Measurements from ENCODE around the gene MOCOS. TPM values are rescaled to one million over a fixed set of nuclear protein-coding genes. Genes with fewer than 3 reads are reported as not detected.

MOCOS gene
- total and polyA plus RNA-seq, 4 donors, result 1.9 to 27.0 (median 17.0) TPM

DNA sequence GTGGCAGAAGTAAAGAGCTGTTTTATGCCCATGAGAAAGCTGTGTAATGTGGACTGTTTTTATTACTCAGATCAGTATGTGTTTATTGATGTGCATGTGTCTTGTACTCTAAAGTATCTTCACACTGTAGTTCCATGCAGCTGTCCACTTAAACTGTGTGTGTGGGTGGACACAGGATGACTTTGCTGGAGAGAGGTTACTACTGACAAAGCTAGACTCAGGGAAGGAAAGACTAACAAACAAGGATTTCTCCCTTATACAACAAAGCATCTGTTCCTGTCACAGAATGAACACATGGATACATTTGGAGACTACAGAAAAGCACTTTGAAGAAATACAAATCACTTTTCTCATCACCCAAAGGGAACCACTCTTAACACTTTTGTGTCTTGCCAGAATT lies 120.2 kb downstream of the MOCOS start:
- no peak overlapping the region for H3K27ac ChIP-seq (ENCODE audit: low read depth in 1 of 2, low read length in 2 of 2)
- no peaks in the 10 kb centered on the region for H3K36me3 ChIP-seq (ENCODE audit: control insufficient read depth in 4 of 4, insufficient read depth in 3 of 4, low read depth in 1 of 4, low read length in 3 of 4)
- no peak overlapping the region for H3K9ac ChIP-seq (ENCODE audit: low read depth in 1 of 2, low read length in 2 of 2)
- H3K4me3 ChIP-seq (ENCODE audit: low read depth in 1 of 3, low read length in 3 of 3), result no peak overlapping the region
- no peaks in the 10 kb centered on the region for H3K4me1 ChIP-seq (ENCODE audit: control insufficient read depth in 4 of 4, insufficient read depth in 4 of 4, low read length in 3 of 4)
- H3K27me3 ChIP-seq (ENCODE audit: control insufficient read depth in 4 of 4, insufficient read depth in 4 of 4, low read length in 3 of 4), result peaks cover 0 to 11% (median 2%) of the 10 kb centered on the region in 4 donors
- no peaks in the 10 kb centered on the region for H3K9me3 ChIP-seq (ENCODE audit: control insufficient read depth in 4 of 4, low read length in 3 of 4)
- no peak for TF ChIP-seq RAD21 (IDR thresholded peaks at IDR 0.05)
- no peak for TF ChIP-seq EGR1 (IDR thresholded peaks at IDR 0.05; ENCODE audit: low read depth in 2 of 2)
- no peak for TF ChIP-seq REST (IDR thresholded peaks at IDR 0.05)
- no peak for TF ChIP-seq RXRA (IDR thresholded peaks at IDR 0.05)
- TF ChIP-seq ATF3 (IDR thresholded peaks at IDR 0.05), result no peak
- TF ChIP-seq HNF4A (conservative IDR thresholded peaks at IDR 0.05), result no peak
- TF ChIP-seq GABPA (IDR thresholded peaks at IDR 0.05 in 1 of 2, conservative IDR thresholded peaks at IDR 0.05 in 1 of 2), result no peak
- no peak for TF ChIP-seq HNF4G (IDR thresholded peaks at IDR 0.05)
- no peak for TF ChIP-seq MAX (IDR thresholded peaks at IDR 0.05)
- TF ChIP-seq FOXA1 (IDR thresholded peaks at IDR 0.05), result no peak
- no peak for TF ChIP-seq TAF1 (conservative IDR thresholded peaks at IDR 0.05)
- DNase-seq (ENCODE audit: low spot score), result no peak

DNA sequence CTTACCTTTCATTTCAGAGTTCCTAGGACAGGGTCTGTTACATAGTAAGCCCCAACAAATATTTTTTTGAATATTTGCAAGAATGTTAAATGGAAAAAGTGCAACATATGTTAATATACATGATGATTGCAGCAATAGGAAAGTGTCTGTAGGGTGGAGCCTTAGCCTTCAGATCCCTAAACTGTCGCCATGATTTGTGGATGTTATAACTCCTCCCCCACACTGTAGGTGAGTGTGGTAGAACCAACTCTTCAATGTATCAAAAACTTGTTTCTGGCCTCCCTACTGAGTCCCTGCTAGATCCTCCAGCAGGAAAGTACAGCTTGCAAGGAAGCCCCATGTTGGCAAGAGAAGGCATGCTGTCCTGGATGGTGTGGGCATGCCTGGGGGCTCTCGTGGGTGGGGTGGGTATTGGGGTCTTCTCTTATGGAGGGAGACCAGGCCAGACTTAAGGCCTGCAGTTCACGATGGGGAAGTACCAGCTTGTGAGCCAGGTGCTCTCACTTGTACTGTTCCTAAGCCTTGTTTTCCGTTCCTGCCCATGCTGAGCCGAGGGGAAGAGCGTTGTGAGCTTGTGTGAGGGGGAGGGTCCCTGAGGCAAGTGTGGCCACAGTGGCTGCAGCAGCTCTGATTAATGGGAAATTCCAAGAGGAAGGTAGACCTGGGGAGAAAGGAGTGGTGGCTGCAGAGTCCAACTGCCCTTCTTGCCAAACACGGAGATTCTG lies 121.6 kb downstream of the MOCOS start:
- Histone ChIP-seq H3K9ac (ENCODE audit: low read depth in 1 of 2, low read length in 2 of 2) (no peak overlapping the region), H3K9me3 (ENCODE audit: control insufficient read depth in 4 of 4, low read length in 3 of 4) (no peaks in the 10 kb centered on the region), H3K27ac (ENCODE audit: low read depth in 1 of 2, low read length in 2 of 2) (no peak overlapping the region), H3K36me3 (ENCODE audit: control insufficient read depth in 4 of 4, insufficient read depth in 3 of 4, low read depth in 1 of 4, low read length in 3 of 4) (no peaks in the 10 kb centered on the region), H3K4me1 (ENCODE audit: control insufficient read depth in 4 of 4, insufficient read depth in 4 of 4, low read length in 3 of 4) (no peaks in the 10 kb centered on the region), H3K4me3 (ENCODE audit: low read depth in 1 of 3, low read length in 3 of 3) (no peak overlapping the region), H3K27me3 (ENCODE audit: control insufficient read depth in 4 of 4, insufficient read depth in 4 of 4, low read length in 3 of 4) (peaks cover 0 to 6% (median 2%) of the 10 kb centered on the region in 4 donors)
- no peak for DNase-seq (ENCODE audit: low spot score)
- TF ChIP-seq, protein P1, sequence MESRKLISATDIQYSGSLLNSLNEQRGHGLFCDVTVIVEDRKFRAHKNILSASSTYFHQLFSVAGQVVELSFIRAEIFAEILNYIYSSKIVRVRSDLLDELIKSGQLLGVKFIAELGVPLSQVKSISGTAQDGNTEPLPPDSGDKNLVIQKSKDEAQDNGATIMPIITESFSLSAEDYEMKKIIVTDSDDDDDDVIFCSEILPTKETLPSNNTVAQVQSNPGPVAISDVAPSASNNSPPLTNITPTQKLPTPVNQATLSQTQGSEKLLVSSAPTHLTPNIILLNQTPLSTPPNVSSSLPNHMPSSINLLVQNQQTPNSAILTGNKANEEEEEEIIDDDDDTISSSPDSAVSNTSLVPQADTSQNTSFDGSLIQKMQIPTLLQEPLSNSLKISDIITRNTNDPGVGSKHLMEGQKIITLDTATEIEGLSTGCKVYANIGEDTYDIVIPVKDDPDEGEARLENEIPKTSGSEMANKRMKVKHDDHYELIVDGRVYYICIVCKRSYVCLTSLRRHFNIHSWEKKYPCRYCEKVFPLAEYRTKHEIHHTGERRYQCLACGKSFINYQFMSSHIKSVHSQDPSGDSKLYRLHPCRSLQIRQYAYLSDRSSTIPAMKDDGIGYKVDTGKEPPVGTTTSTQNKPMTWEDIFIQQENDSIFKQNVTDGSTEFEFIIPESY (IDR thresholded peaks at IDR 0.05), result no peak
- TF ChIP-seq, protein P2, sequence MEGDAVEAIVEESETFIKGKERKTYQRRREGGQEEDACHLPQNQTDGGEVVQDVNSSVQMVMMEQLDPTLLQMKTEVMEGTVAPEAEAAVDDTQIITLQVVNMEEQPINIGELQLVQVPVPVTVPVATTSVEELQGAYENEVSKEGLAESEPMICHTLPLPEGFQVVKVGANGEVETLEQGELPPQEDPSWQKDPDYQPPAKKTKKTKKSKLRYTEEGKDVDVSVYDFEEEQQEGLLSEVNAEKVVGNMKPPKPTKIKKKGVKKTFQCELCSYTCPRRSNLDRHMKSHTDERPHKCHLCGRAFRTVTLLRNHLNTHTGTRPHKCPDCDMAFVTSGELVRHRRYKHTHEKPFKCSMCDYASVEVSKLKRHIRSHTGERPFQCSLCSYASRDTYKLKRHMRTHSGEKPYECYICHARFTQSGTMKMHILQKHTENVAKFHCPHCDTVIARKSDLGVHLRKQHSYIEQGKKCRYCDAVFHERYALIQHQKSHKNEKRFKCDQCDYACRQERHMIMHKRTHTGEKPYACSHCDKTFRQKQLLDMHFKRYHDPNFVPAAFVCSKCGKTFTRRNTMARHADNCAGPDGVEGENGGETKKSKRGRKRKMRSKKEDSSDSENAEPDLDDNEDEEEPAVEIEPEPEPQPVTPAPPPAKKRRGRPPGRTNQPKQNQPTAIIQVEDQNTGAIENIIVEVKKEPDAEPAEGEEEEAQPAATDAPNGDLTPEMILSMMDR (IDR thresholded peaks at IDR 0.05; ENCODE audit: low read depth, low read length, missing input control), result no peak
- TF ChIP-seq ATF3 (IDR thresholded peaks at IDR 0.05) (no peak), HNF4G (IDR thresholded peaks at IDR 0.05) (no peak), FOXA1 (IDR thresholded peaks at IDR 0.05) (no peak), FOXA2 (IDR thresholded peaks at IDR 0.05) (no peak), EGR1 (IDR thresholded peaks at IDR 0.05; ENCODE audit: low read depth in 2 of 2) (no peak), SP1 (IDR thresholded peaks at IDR 0.05) (no peak), GABPA (IDR thresholded peaks at IDR 0.05 in 1 of 2, conservative IDR thresholded peaks at IDR 0.05 in 1 of 2) (no peak), REST (IDR thresholded peaks at IDR 0.05) (no peak), MAX (IDR thresholded peaks at IDR 0.05) (no peak), TAF1 (conservative IDR thresholded peaks at IDR 0.05) (no peak), RAD21 (IDR thresholded peaks at IDR 0.05) (no peak), HNF4A (conservative IDR thresholded peaks at IDR 0.05) (no peak), JUND (IDR thresholded peaks at IDR 0.05) (no peak), NR2F2 (IDR thresholded peaks at IDR 0.05) (no peak), YY1 (IDR thresholded peaks at IDR 0.05) (no peak), RXRA (IDR thresholded peaks at IDR 0.05) (no peak)
- WGBS, result 76% methylated on average over 7 of the region's 7 CpGs

Measured in liver (tissue), 9 donors.